CD4-positive, alpha-beta T cell treated with Interleukin-4 for 4 hours (primary cell): ENCODE results near the gene EHBP1.

Source experiments
- DNase-seq: peaks from one replicate; pipeline ENCODE4 v3.0.0-alpha.2; 2020

The EHBP1 gene

DNA sequence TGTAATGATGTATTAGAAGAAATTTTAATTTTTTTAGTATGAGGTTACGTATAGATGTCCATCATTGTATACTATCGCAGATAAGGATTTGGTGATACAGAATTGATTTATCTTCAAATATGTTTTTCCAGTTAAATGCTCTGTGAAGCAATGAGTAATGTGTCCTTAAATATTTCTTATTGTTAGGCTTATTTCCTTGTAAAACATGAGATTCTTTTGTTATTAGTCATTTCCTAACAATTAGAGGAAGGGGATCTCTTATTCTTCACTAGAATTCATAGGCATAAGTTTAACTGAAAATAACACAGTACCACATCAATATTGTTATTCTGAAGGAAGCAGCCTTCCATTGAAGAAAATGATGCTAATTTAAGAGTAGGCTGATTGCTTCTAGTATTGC is 329.7 kb downstream of the EHBP1 start:
- DNase-seq = no peak

DNA sequence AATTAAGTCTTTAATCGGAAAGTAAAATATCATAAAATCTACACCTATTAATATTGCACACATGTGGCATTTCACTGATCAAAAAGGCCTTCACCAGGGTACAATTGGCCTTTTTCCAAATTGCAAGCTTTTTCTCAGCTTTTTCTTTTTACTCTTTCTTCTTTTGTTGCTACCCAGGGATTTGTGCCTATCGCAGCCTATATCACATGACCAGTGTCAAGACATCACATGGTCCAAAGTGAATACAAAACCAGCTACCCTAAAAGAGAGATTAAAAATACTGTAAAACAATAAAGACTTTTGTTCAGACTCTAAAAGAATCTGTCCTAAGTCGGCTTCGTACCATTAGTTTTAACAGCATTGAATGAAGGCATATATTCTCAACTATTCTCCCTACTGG is 330.1 kb downstream of the EHBP1 start:
- DNase-seq = no peak

DNA sequence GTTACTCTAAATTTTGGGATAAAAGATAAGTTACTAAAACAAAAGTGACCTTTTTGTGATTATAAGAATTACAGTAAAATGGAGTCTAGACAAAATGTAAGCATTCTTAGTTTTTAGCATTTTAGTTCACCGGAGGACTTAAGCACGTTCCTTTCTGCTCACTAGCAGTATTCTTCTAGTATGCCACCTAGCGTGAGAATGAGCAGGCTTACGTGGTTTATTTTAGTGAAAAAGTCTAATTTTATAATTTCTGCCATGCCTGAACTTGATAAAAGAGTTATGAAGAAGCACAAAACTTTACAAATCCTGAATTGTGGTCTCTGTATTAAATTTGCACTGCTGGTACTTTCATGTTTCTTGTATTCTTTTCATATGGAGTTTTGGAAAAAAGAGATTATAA is 332.5 kb downstream of the EHBP1 start:
- no peak for DNase-seq

DNA sequence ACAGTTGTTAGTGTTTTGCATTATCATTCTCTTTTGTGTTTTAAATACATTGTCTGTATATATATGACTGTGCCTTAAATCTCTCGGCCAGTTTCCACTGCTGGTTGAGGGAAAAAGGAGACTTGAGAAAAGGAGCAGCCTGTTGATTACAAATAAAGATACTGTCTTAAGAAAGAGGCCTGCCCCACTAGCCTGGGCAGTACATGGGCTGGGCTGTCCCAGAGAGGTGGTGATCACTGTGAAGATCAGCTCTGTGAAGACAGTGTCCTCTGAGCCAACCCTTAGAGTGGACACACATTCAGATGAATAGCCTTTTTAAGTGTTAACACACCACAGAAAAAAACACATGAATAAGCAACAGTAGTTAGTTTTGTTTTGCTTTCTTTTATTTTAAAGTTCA is 335.1 kb downstream of the EHBP1 start:
- DNase-seq = no peak

DNA sequence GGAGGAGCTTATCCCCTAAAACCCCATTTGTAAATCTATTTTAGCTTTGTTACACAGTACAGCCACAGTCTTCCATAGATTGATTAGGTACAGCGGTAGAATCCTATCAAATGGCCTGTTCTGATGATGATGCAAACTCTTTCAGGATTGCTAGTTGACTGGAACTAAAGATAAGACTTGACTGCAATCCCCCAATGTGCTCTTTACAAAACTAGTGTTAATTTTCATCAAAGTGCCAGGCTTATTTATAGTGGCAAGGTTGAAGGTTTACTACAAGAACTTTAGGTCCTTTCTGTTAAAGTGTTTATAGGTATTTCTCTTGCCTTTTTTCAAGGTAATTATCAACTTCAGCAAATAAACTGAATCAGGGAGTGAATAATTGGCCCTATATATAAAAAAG is 336.1 kb downstream of the EHBP1 start:
- no peak for DNase-seq

DNA sequence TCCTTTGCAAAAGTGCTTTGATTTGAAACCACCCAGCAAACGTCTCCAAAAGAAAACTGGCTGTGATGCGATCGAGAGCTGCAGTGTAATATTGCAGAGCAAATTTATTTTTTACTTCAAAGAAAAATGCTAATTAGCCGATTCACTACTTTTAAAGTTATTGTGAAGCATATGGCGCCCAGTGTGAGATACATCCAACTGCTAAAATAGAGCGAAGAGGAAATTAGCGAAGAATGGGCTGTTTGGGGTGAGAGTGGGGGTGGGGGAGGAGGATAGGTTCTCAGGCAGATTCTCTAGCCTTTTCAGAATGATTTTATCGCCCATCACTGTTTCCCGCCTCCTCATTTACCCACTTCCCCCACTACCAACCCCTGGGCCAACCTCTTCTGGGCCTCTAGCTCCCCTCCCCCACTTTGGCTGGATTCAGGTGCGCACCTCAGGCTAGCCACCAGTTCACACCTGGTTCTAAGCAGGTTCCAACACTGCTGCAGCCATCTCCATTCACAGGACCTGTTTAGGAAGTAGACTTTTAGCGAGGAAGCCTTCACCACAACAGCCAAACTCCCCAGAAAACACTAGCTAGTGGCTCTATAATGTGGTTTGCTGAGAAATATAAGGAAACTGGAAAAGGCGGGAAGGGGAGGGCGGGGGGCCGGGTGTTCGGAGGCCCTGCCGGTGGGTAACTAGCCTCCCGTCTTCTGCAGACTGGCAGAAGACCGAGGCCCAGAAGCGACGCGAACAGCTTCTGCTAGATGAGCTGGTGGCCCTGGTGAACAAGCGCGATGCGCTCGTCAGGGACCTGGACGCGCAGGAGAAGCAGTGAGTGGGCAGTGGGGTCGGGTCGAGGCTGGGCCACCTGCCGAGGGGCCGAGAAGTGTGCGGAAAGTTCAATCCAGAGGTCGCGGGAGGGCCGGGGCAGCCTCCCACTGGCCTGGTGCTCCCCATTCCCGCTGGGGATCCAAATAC is 339.1 kb downstream of the EHBP1 start:
- DNase-seq = no peak

DNA sequence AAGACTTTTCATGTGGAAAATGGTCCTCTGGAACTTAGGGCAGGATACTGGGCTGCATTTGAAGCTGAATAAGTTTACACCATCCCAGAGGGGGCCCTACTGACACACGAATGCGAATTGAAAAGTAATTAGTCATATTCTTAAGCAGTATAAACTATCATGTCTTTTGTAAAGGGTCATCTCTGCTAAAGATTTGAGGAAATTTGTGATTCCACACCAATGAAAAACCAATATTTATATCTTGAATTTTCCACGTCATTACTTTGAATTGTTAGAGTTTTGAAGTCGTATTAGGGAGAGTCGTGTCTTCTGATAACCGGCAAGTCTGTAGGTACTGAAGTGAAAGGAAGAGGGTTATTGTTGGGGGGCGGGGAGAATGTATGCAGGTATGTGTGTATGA is 341.0 kb downstream of the EHBP1 start:
- no peak for DNase-seq

DNA sequence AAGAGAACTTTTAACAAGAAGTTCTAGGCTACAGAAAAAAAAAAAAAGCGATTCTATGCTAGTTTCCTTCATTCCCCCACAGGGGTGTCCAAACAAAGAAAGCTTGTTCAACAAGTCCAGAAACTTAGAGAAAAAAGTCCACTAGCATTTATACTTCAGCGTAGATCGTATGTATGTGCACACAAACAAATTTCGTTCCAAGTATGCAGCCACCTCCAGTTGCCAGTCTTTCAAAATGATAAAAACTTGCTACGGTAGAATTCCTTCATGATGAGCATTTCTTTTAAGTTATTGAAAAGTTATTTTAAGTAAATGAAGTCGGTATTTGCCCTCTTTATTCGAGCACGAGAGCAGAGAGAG is 341.4 kb downstream of the EHBP1 start:
- no peak for DNase-seq

DNA sequence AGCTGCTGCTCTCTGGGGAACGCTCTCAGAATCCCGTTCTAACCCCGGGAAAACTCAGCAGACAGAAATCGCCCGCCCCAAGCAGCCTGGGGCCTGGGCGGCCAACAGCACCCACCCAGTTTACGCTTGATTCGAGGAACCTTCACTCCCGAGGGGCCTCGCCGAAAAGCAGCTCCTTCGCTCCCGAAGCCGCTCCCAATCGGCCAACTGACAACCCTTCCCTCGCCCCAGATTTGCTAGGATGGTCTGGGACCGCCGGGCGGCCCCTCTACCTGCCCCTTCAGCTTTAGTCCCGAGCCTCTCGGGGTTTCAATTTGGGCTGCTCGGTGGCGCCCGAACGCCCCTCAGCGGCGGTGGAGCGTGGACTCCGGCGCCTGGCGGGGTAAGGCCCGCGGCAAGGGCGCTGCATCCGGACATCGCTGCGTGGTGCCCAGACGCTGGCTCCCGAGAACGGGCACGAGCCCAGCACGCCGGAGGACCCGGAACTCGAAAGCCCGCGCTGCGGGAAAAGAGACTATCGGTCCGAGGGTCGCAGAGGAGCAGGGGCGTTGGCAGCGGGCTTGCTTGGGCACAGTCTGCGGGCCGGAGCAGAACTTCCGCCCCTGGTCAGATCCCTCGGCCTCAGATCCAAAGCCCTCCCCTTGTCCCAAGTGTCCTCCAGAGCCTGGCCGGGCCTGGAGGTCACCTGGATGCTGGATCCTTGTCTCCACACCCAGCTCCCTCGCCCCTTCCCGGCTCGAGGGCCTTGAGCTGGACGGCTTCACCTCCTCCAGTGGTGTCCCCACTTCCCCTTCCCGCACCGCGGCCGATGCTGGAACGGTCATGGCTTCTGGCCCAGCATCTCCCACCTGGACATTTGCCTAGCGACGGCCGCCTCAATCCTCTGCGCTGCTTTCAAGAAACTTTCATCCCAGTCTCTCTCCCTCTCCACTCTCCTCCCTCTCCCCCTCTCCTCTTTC is 342.1 kb downstream of the EHBP1 start:
- DNase-seq = no peak

DNA sequence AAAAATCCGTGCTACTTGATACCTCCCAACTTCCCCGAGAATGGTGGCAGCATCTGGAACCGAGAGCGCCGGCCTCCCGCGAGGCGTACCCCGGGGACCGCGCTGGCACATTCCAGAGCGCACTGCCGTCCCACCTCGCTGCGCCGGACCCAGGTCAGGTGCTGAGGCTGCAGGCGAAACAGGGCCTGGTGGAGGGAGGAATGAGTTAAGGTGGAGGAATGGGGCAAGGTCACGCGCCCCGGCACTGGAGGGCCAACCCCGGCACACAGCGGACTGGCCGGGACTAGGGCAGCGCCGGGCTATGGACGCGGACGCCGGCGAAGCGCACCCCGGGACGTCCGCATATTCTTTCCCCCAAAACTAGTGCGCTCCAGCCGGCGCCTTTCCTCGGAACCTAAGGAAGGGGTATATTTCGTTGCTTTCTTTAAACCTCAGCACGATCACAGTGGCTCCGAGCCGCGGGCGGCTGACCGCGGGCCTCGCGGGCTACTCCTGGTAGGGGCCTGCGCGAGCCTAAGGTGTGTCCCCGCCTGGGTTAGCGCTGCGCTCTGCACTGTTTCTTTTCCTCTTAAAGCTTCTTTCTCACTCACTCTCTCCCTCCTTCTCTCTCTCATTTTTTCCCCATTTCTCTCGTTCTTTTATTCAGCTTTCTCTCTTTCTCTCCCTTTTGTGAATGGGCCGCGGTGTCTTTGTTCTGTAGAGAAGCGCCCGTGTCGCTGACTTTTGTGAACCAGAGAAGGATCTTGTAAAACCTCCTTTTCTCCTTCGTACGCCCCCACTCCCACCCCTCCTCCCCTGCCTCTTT is 343.1 kb downstream of the EHBP1 start:
- DNase-seq = no peak

DNA sequence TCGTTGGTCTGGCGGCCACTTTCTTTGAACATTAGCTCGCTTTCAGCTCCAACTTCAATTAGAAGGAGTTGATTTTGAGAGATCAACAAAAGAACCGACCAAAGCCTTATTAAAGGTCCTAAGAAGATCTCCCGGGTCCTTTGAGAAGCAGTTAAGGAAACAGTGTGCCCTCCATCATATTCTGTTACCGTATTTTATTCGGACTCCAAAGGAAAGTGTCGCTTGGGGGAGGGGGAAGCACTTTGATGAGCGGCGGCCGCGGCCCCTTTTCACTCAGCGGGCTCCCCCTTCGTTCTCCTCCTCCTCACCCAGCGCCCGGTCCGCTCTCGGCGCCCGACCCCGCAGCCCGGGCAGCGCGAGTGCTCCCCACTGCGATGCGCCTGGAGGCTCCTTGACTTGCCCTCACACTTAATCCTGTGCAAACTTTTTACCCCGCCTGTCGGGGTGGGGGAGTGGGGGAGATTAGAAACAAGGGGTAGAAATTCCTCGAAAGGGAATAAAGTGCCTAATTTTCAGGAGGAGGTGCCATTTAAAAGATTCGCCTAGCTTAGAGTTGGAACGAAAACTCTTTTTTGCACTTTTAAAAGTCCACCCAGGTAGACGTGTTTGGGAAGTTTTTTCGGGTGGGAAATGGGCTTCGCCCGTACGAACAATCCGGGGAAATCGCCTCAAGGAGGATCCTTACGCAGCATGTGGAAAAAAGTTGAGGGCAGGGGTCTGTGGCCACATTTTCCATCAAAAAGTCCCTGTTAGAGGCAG is 343.9 kb downstream of the EHBP1 start:
- no peak for DNase-seq

DNA sequence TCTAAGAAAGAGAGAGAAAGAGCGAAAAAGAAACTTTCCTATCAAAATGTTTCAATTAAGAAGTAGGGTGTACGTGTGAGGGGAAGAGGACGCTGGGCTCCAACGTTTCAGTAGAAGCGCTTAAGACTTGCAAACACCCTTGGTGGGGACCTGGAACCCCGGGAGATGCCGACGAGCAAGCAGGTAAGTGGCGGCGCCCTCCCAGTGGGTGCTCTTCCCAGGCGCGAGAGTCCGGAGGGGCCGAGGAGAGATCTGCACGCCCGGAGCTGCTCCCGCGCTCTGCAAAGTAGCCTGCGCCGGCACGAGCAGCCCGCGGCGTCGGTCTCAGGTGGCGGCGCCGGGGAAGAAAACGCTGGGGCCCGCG is 344.4 kb downstream of the EHBP1 start:
- DNase-seq = no peak

DNA sequence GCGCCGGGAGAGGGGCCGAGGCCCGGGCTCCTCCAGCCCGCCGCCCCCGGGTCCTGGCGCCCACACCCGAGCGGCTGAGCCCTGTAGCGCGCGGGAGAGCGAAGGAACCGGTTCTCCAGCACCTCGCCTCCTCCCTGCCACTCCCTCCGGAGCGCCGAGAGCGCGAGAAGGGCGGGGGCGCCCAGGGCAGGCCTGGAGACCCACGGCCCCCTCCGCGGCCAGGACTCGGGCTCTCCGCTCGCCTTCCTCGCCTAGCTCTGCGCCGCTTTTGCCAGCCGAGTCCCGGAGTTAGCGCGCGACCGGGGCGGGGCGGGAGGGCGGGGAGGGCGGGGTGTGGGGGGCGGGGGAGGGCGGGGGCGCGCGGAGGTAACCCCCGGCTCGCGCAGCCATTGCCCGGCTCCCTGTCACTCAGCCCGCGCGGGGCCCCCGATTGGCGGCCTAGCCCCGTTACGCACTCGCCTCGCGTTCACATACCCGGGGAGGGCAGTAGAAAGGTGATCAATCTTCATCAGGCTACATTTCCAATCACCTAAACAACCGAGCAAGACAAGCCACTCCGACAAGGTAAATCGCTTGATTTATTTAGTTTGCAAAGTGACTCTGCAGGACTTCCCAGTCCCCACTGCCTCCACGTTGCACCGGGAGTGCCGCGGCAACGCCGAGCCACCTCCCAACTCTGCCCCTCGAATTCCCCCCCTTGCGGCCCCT is 345.0 kb downstream of the EHBP1 start, which contains the start of gene OTX1:
OTX1 (plus strand) TSS at position 497 of the 708 bp plus-strand sequence. CDS start 2,161 bp downstream, outside the sequence.
- DNase-seq = peak; percentile 47

DNA sequence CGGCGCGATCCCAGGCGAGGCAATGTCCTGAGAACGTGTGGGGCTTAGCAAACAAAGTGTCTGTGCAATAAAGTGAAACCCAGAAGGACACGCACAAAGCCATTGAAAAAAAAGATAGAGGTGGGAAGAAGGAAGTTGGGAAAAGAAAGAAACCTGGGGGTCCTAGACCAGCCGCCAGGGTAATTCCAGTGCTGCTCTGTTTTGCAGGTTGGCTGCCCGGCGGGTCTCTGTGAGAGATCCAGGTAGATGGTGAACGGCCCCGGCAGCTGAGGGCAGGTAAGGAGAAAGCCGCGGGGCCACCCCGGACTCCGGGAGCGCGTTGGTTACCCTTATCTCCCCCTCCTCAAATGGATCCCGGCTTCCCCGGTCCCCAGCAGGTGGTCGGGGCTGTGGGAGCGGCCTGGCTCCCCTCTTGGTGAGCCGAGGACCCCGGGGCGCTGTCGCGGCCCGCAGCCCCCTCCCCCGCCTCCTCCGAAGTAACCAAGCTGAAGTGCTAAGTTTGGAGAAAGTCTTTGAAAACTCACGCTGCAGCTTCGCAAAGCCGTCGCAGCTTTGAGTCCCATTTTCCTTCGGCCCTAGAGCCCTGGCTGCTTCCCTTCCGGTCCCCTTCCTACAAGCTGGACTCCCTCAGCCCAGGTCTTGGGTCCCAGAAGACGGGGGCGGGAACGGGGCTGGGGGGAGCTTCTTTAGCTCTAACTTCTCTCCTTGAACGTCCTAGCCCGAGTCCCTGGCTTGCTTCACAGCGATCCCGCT is 345.7 kb downstream of the EHBP1 start:
- DNase-seq = no peak

DNA sequence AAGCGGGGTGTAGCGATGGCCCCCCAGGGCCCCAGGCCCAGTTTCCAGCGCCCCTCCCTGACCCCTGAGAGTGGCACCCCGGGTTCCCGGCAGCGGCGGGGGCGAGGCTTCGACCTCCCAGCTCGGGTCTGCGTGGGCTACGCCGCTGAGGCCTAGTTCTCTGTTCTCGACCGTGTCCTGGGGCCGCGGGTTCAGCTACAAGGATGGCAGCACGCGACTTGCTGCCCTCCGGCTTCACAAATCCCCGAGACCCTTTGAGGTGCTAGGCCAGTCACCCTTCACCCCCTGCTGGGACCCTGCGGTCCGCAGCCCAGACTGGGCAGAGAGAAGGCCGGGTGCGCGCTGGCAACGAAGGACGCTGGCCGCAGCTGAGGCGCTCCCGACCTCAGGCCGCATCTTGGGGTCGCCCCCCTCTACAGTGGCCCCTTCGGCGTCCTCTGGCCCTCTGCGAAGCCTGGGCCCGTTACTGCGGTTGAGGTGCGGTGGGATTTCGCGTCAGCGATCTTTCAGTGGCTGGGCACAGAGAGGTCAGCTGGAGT is 346.4 kb downstream of the EHBP1 start:
- no peak for DNase-seq

DNA sequence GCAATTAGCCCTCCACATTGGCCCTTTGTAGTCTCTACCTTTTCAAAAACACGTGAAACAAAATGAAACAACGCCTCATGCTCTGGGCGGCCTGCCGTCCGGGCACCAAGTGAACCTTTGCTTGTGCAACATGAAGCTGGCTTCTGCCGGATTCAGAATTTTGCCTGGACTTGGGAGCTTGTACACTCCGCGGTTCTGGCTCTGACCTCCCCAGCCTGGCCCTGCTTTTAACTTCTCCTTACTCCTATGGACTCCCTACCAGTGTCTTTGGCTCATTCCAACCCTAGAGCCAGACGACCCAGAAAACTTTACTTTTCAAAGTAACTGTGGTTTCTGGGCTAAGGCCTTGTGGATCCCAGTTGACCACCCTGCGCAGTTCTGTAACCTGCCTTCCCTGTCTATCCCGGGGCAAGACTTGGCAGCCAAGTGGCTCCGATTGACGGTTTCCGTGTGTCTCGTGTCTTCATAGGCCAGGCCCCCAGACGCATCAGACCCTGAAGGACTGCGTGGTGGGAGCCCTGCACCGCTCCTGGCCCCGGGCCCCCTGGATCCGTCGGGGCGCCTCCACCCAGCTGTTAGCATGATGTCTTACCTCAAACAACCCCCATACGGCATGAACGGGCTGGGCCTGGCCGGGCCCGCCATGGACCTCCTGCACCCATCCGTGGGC is 347.0 kb downstream of the EHBP1 start:
- no peak for DNase-seq

DNA sequence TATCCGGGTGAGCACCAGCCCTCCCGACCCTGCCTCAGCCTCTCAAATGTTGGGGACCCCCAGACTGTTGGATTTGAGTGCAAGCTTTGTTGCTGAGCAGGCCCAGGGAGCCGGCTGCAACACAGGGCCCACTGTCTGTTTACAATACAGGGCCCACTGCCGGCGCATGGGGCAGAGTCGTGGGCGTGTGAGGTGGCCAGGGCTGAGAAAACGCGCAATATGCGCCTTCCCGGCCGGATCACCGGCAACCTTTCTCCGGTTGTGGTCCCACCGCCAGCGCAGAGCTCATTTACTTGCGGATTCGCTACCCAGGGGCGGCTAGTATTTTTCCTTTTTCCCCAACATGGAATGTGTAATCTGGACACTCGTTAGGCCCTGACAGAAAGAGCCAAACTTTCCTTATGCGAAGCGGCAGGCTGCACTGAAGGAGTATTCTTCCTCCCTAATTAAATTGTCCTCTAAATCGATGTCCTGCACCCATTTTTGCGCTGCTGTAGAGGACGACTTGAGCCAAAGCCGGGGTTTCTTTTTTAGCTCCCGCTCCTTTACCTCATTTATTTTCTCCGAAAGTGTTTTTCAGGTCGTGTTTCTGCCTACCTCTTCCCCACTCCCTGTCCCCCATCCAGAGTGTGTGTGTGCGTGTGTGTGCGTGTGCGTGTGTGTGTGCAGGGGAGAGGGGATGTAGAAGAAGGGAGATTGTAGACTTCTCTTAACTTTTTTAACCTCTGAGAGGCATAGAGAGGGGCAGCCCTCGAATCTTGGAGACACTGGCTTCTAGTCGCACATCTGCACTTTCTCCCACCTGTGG is 347.8 kb downstream of the EHBP1 start:
- no peak for DNase-seq

DNA sequence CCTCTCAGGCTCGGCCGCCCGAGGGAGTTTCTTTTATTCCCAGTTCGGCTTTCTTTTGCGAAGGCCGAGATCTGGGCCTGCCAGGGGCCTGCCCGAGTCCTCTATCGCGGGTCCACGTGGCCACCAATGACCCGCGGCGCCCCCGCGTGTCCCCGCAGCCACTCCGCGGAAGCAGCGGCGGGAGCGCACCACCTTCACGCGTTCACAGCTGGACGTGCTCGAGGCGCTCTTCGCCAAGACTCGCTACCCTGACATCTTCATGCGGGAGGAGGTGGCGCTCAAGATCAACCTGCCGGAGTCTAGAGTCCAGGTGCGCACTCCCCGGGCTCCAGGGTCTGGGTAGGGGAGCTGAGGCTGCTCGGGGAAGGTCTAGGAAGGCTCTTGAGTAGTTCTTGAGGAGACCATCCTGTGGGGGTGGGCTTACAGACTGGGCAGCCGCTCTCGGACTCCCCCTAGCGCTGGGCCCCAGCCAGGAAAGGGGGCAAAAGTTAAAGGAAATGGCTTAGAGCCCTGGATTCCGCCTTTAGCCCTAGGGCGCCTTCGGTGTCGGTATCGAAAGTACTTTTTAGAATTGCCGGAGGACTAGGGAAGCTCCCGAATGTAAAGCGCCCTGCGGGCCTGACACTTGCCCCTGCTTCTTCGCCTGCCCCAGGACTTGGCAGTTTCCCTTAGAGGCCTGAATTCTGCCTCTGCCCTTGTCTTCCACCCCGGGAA is 348.5 kb downstream of the EHBP1 start:
- no peak for DNase-seq
